ENCODE measurements around the gene PEAK1. TPM values are rescaled to one million over a fixed set of nuclear protein-coding genes. Genes with fewer than 3 reads are reported as not detected.

The PEAK1 gene
- total and polyA plus RNA-seq, 2 experiments from 2014 or later = 7.8 to 34.1 TPM

DNA sequence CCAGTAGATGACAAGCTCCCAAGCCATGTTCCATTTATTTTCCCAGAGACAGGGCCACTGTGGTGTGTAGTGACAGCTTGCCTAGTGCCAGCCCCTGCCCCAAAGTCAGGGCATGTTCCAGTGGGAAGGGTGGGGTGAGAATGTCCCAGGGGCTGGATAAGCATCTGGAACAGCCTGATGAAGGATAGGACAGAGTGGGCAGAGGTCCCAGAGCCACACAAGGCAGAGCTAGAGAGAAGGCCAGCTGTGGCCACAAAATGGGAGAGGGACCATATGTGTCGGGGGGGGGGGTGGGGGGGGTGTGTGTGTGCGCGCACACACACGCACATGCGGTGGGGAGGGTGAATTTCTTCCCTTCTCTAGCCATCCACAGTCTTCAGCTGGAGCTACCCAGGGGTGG is 322.0 kb downstream of the PEAK1 start:
- no peak overlapping the region for H3K4me3 Mint-ChIP-seq

DNA sequence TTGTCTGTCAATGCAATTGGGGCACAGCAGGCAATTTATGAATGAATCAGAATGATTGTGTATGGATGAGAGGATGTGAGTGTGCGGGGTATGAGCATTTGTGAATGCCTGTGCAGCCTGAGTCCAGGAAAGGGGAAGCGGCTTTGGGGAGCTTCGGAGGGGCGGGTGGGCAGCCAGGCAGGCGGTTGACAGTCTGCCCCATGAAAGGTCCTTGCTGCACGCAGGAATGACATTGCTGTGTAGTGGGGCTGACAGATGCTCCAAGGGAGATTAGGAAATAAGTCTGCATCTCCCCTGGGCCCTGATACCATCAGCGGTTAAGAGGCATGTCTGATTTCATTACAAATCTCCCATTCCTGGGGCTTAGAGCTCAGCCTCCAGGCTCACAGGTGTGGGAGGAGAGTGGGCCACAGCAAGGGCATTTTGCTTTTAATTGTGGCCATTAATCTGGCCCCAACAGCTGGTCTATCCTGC is 322.6 kb downstream of the PEAK1 start:
- Histone ChIP-seq H3K36me3 (ENCODE audit: insufficient read depth) (no peaks in the 10 kb centered on the region), H3K9me2 (ENCODE audit: insufficient read depth) (no peaks in the 10 kb centered on the region), H2AFZ (no peak overlapping the region), H4K20me1 (replicated peaks; ENCODE audit: insufficient read depth) (no peaks in the 10 kb centered on the region), H3K4me3 (no peak overlapping the region), H3F3A (replicated peaks; ENCODE audit: low read depth) (no peaks in the 10 kb centered on the region), H3K4me2 (no peak overlapping the region), H3K4me1 (ENCODE audit: insufficient read depth) (no peaks in the 10 kb centered on the region), H3K79me2 (replicated peaks; ENCODE audit: insufficient read depth) (no peaks in the 10 kb centered on the region), H3K27me3 (ENCODE audit: insufficient read depth) (no peaks in the 10 kb centered on the region), H3K27ac (ENCODE audit: low read depth) (no peak overlapping the region)
- no peak for TF ChIP-seq ZNF331 (CRISPR knock-in tag; IDR thresholded peaks at IDR 0.05; ENCODE audit: low read depth)
- no peak for TF ChIP-seq NANOG (IDR thresholded peaks at IDR 0.05; ENCODE audit: borderline replicate concordance)
- TF ChIP-seq, protein P1, sequence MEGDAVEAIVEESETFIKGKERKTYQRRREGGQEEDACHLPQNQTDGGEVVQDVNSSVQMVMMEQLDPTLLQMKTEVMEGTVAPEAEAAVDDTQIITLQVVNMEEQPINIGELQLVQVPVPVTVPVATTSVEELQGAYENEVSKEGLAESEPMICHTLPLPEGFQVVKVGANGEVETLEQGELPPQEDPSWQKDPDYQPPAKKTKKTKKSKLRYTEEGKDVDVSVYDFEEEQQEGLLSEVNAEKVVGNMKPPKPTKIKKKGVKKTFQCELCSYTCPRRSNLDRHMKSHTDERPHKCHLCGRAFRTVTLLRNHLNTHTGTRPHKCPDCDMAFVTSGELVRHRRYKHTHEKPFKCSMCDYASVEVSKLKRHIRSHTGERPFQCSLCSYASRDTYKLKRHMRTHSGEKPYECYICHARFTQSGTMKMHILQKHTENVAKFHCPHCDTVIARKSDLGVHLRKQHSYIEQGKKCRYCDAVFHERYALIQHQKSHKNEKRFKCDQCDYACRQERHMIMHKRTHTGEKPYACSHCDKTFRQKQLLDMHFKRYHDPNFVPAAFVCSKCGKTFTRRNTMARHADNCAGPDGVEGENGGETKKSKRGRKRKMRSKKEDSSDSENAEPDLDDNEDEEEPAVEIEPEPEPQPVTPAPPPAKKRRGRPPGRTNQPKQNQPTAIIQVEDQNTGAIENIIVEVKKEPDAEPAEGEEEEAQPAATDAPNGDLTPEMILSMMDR (conservative IDR thresholded peaks at IDR 0.05; ENCODE audit: low read depth in 2 of 2) = no peak
- ATAC-seq = no peak
- DNase-seq (ENCODE audit: low spot score) = no peak
- Mint-ChIP-seq H3K4me3 (no peak overlapping the region), H3K36me3 (ENCODE audit: low read depth) (no peaks in the 10 kb centered on the region; the same call in 2 of the 3 replicates), H3K4me1 (peaks cover 13% of the 10 kb centered on the region), H3K27ac (no peak overlapping the region), H3K27me3 (ENCODE audit: insufficient read depth, low read depth, poor library complexity) (peaks cover 8% of the 10 kb centered on the region), H3K9me3 (no peaks in the 10 kb centered on the region)

More for the DNA sequence above, 322.0 kb downstream of the PEAK1 start:
- no peaks in the 10 kb centered on the region for H3K9me3 Mint-ChIP-seq
- Histone ChIP-seq H3K9me2 (ENCODE audit: insufficient read depth) (no peaks in the 10 kb centered on the region), H3K36me3 (ENCODE audit: insufficient read depth) (no peaks in the 10 kb centered on the region), H3K27me3 (ENCODE audit: insufficient read depth) (no peaks in the 10 kb centered on the region), H3K4me2 (no peak overlapping the region), H4K20me1 (replicated peaks; ENCODE audit: insufficient read depth) (no peaks in the 10 kb centered on the region), H3K4me1 (ENCODE audit: insufficient read depth) (no peaks in the 10 kb centered on the region), H3F3A (replicated peaks; ENCODE audit: low read depth) (no peaks in the 10 kb centered on the region), H3K4me3 (no peak overlapping the region), H2AFZ (no peak overlapping the region), H3K79me2 (replicated peaks; ENCODE audit: insufficient read depth) (no peaks in the 10 kb centered on the region), H3K27ac (ENCODE audit: low read depth) (no peak overlapping the region)
- DNase-seq (ENCODE audit: low spot score) = no peak
- TF ChIP-seq, protein P2, sequence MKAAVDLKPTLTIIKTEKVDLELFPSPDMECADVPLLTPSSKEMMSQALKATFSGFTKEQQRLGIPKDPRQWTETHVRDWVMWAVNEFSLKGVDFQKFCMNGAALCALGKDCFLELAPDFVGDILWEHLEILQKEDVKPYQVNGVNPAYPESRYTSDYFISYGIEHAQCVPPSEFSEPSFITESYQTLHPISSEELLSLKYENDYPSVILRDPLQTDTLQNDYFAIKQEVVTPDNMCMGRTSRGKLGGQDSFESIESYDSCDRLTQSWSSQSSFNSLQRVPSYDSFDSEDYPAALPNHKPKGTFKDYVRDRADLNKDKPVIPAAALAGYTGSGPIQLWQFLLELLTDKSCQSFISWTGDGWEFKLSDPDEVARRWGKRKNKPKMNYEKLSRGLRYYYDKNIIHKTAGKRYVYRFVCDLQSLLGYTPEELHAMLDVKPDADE (IDR thresholded peaks at IDR 0.05) = no peak
- no peak for TF ChIP-seq JUNB (IDR thresholded peaks at IDR 0.05; ENCODE audit: unreplicated experiment)
- TF ChIP-seq ZNF114 (CRISPR knock-in tag; IDR thresholded peaks at IDR 0.05) = no peak
- TF ChIP-seq EZH2phosphoT487 (IDR thresholded peaks at IDR 0.05; ENCODE audit: unreplicated experiment) = no peak
- TF ChIP-seq ZNF331 (CRISPR knock-in tag; IDR thresholded peaks at IDR 0.05; ENCODE audit: low read depth) = no peak
- no peak for ATAC-seq
- H3K36me3 Mint-ChIP-seq (ENCODE audit: low read depth) = no peaks in the 10 kb centered on the region; the same call in 2 of the 3 replicates
- H3K27me3 Mint-ChIP-seq (ENCODE audit: insufficient read depth, low read depth, poor library complexity) = peaks cover 8% of the 10 kb centered on the region
- no peak overlapping the region for H3K27ac Mint-ChIP-seq
- H3K4me1 Mint-ChIP-seq = peaks cover 15% of the 10 kb centered on the region

DNA sequence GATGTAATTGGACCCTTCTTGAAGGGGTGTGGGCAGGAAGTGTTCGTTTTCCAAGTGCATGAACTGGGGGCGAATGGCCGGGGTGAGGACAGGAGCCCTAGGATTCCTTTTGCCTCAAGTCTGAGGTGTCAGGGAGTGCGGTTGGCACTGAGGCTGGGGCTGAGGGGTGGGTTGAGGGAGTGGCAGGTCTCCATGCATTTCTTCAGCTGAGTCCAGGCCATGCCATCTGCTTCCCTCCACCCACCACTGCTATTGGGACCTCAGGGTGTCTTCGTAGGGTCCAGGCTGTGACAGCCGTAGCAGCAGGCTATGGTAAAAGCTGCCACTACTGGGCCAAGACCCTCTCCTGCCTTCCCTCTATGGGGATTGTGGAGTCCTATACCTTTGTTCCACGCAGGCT is 323.4 kb downstream of the PEAK1 start:
- Histone ChIP-seq H3K27me3 (ENCODE audit: insufficient read depth) (no peaks in the 10 kb centered on the region), H3K27ac (ENCODE audit: low read depth) (no peak overlapping the region), H3K9me2 (ENCODE audit: insufficient read depth) (no peaks in the 10 kb centered on the region), H3K79me2 (replicated peaks; ENCODE audit: insufficient read depth) (no peaks in the 10 kb centered on the region), H3F3A (replicated peaks; ENCODE audit: low read depth) (no peaks in the 10 kb centered on the region), H3K4me1 (ENCODE audit: insufficient read depth) (no peaks in the 10 kb centered on the region), H3K36me3 (ENCODE audit: insufficient read depth) (no peaks in the 10 kb centered on the region), H3K4me3 (no peak overlapping the region), H4K20me1 (replicated peaks; ENCODE audit: insufficient read depth) (no peaks in the 10 kb centered on the region), H3K4me2 (no peak overlapping the region), H2AFZ (no peak overlapping the region)
- H3K4me3 Mint-ChIP-seq = no peak overlapping the region
- H3K9me3 Mint-ChIP-seq = no peaks in the 10 kb centered on the region
- DNase-seq (ENCODE audit: low spot score) (no peak), ATAC-seq (no peak)
- peaks cover 11% of the 10 kb centered on the region for H3K4me1 Mint-ChIP-seq
- H3K36me3 Mint-ChIP-seq (ENCODE audit: low read depth) = no peaks in the 10 kb centered on the region; the same call in 2 of the 3 replicates
- H3K27ac Mint-ChIP-seq = no peak overlapping the region
- peaks cover 8% of the 10 kb centered on the region for H3K27me3 Mint-ChIP-seq (ENCODE audit: insufficient read depth, low read depth, poor library complexity)
- TF ChIP-seq, protein P2 (IDR thresholded peaks at IDR 0.05) = no peak
- TF ChIP-seq EZH2 (IDR thresholded peaks at IDR 0.05; ENCODE audit: low read depth, unreplicated experiment) (no peak), ZNF114 (CRISPR knock-in tag; IDR thresholded peaks at IDR 0.05) (no peak), STAT1 (IDR thresholded peaks at IDR 0.05; ENCODE audit: unreplicated experiment) (no peak)
